Stimulated activated CD4-positive, alpha-beta T cell treated with anti-CD3 and anti-CD28 coated beads, TNF-alpha, amount 100 ng/mL, for 4 hours (primary cell): ENCODE data around the gene HOXB6.

ENCODE experiments used
- DNase-seq, 3 experiments: peaks; one replicate each; pipeline ENCODE4 v3.0.0-alpha.2; 2020; ENCODE audit warnings: low read depth in 3 of 3

The HOXB6 gene

DNA sequence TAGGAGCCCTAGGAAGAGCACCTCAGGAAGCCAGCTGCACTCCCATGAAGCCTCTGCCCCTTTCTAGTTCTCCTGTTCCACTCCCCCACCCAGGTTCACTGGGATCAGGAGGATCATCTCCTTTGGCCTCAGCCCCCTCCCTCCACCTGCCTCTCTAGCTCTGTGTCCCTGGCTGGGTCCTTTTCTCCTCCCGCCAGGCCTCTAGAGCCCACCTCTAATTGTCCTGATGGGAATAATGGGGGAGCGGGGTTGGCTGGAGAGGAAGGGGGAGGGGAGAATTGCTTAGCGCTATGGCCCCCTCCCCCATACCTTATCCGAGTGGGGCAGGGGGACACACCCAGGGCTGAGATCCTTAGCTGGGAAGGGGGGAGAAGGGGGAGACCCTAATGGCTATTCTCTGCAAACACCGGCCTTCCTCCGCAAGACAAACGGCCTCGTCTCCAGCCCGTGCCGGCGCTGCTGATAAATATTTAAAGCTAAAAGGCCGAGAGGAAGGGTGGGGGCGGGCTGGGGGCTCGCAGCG, 5.0 kb upstream of the HOXB6 start:
- no peak for DNase-seq

DNA sequence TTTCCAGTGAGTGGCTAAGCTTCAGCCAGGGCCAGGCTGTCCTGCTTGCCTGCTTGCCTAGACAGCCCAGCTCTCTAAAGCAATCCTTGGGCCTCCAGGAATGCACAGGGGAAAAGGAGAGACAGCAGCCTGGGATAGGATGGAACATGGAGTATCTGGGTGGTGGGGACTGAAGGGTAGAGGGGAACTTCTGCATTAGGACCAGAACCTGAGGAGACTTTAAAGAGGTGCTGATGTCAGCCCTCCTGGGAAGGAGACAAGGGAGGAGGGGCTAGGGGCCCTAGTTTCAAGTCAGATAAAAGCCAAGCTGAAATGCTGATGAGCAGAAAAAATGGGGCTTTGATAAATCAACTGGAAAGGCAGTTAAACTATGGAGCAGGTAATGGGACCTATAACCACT, 4.2 kb upstream of the HOXB6 start:
- no peak for DNase-seq

GRCh38 chr17:48608494-48608834, 3.7 kb upstream of the HOXB6 start:
- DNase-seq: no peak

GRCh38 chr17:48606892-48607614, 2.3 kb upstream of the HOXB6 start:
- DNase-seq: no peak

- no peak for DNase-seq
Observed at GRCh38 chr17:48605991-48606891, 1.5 kb upstream of the HOXB6 start.

DNA sequence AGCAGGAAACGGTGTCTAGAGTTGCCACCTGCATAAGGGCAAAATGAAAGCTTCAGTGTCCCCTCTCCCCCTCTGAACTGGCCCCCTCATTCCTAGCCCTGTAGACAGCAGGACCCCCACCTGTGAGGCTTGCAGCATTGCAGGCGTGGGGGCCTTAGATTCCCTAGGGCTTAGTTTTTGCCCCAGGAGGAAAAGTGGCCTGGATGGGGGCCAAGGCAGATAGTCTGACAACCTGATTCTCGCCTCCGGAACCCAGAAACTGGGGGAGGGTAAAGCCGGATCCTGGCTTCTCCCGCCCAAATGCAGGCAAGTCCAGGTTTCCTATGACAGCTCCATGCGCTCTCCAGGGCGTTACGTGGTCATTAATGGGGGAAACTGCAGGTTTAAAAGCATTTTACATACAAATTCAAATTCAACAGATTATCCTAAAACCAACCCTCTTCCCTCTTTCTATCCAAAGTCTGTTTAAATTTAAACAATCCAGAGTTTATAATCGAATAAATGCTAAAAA, 678 bp upstream of the HOXB6 start:
- DNase-seq: no peak

DNA sequence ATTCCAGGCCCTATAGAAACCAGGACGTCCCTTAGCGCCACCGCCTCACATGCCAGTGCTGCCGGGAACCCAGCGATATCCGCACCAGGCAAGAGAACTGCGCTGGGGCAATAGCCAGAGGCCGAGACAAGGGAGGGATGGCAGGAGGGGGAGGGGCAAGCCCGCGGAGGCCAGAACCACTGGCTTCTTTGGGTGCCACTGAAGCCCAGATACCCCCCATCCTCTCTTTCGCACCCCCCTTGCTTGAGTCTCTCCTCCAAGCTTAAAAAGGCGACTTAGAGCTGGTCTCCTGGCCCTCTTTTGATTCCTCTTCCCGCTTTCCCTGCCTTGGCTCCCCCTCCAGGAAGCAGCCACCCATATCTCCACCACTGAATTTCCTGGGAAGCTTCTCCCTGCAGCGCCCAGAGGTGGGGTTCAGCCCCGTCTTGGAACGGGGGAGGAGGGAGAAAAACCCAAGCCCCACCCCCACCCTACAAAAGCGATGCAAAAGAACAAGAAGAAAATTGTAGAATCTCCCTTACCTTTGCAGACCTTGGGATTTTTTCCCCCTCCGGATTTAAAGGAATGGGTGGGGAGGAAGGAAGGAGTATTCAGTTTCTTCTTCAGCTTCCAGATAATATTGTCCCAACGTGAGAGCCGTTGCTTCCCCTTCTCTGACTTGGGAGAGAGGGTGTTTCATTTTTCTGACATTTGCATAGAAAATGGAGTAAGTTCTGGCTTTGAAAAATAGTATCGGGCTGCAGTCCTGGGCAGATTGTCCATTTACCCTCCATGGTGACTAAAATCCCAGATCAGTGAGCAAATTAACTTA, 622 bp downstream of the HOXB6 start:
- DNase-seq: no peak

DNA sequence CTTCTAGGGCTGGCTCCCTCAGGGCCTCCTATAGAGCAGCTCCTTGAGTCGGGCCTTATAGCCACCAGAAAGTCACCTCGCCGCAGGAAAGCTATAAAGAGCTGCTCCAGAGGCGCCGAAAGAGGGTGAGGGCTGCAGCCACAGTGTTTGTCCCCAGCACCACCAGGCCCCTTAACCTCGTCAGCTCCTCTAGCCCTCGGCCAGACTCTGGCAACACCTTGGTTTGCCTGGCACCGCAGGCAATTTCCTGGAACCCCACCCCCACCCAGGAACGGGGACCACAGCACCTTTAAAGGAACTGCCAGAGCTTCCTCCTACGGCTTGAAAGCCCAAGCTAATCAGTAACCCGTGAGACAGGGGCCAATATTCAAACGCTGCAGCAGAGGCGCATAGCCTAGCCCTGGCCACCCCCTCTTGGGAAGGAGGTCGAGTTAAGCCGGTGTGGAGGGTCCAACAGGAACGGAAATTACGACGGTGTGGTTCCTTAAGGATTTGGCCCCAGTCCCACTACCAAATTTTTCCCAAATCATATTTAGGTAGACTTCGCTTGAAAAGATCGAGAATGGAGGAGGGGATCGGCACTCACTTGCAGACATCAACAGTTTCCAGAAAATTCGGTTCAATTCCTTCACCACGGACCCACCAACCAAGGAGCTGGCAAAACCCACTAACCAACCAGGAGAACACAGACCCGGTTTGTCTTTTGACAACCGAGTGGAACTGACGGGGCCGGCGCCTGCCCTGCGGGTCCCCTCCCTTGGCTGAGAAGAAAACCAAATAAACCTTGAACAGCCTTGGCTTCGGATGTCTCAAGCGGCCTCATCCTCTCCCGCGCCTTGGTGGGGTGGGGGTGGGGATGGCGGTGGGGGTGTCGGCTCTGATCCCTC, 3.0 kb downstream of the HOXB6 start:
- no peak for DNase-seq

DNA sequence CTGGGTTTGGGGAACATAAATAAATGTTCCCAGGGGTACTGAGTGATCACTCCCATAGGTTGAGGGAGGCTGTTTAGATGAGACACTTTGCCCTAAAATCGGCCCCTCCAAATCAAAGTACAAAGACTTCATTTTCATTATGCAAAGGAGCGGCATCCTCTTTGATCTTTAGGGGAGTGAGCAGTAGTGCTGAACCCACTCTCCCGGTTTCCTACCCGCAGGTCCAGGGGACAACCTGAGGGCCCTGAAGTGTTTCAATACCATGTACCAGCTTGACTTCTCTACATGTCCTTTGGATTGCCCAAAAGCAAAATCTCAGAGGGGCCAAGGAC, 3.6 kb downstream of the HOXB6 start:
- DNase-seq: no peak

DNA sequence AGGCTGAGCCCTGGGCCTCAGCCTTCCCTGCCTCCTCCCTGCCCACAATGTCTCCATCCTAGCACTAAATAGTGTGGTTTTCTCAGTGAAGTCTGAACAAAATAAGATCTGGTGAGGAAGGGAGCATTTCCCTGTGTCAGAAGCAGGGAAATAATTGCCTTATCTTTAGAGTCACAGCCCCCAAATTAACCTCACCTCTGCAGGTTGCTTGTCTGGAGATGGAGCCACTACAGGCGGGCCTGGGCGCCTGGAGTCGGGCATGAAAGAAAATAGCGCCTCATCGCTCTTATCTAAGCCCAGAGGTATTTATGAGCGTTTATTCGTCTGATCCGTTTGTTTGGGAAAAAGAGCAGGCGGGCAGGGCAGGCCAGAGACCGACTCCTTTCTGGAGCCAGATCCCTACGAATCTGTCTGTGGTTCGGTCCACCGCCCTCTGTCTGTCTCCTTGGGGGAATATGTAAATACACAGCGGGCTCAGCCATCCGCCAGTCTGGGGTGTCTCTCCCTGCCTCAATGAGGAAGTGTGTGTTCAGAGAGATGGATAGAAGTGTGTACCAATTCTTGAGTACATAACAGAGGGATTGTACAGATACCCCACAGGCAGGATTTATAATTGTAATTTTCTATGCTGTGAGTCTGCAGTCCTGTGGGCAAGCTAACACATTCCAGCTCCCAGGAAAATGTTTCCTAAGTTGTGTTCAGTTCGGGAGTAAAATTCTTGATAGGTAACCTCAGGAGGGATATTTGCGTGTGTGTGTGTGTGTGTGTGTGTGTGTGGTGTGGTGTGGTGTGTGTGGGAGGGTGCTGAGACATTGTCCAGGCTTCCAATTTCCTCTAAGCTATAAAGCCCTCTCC, 4.3 kb downstream of the HOXB6 start:
- DNase-seq: no peak

GRCh38 chr17:48599354-48599753, 5.4 kb downstream of the HOXB6 start:
- DNase-seq: no peak

DNA sequence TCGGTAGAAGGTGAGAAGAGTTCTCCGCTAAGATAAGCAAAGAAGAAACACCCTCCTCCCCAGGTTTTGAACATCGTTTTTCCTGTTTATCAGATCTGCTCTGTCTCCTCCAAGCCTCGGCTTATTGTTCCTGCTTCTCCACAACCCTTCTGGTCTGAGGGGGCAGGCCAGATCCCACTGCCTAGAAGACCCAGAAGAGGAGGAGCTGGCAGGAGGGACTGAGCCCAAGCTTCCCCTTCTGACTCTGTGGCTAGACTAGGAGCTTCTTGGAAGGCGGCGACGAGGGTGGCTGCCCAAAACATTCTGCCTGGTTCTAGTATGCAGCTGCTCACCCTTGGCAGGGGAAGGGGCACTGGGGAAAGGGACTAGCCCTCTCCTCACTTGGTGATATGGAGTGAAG, 6.0 kb downstream of the HOXB6 start:
- no peak for DNase-seq

GRCh38 chr17:48597778-48598631, 6.8 kb downstream of the HOXB6 start:
- no peak for DNase-seq

- no peak for DNase-seq
Observed at GRCh38 chr17:48597528-48597777, 7.3 kb downstream of the HOXB6 start.

- DNase-seq: no peak
Observed at GRCh38 chr17:48596735-48597527, 7.9 kb downstream of the HOXB6 start.

DNA sequence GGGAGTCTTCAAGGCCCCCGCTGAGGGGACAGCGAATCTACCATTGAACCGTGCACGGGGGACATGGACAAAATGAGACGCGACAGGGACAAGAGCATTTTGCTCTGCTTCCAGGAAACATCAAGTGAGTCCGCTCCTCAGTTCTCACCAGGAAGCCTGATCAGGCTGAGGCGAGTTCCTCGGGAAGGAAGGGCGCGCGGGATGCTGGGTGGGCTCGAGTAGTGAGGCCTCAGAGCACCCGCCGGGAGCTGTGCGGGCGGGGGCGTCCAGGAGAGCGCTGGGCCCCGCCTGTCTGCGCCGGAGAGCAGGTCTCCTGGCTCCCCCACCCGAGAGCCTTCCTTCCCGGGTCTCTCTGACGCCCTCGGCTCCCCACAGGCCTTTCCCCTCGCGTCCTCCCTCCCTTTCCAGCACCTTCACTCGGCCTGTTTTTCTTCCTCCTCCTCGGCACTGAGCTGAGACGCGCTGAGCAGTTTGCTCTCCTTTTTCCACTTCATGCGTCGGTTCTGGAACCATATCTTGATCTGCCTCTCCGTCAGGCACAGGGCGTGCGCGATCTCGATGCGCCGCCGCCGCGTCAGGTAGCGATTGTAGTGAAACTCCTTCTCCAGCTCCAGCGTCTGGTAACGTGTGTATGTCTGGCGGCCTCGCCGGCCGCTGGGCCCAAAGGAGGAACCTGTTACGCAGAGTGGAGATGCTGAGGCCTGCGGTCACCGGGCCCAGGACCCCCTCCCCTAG, 8.6 kb downstream of the HOXB6 start:
- DNase-seq: no peak

DNA sequence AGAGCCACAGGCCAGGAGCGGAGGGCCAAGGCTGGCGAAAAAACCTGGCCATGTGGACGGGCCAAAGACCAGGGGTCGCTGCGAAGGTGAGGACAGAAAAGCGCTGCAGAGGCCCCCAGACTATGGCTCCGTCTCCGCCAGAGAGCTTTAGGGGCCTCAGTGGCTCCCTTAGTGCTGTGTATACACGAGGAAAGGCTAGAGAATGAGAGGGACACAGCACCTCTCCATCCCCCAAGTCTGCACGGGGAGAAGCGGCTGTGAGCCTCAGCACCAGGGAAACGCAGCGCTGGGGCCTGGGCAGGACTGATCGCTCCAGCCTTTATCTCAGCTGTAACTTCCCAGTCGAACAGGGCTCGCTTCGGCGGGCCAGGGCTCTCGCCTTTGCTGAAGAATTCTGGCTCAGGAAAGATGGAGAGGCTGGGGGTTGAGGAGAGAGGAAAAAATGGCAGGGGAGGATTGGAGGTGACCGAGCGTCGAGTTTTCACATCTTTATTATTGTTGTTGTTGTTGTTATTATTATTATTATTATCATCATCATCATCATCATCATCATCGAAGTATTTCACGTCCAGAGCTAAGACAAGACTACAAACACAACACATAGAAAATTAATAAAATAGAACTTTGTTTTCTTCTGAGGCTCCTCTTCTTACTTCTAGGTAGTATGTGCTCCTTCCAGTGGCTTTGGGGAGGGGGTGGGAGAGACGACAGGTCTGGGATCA, 9.3 kb downstream of the HOXB6 start:
- no peak for DNase-seq
